Mucosa of stomach (tissue), 1 donor: ENCODE data around the gene CELF4.

Source experiments
- H3K27me3 ChIP-seq: one replicate; pipeline ENCODE4 v1.7.0; 2013; ENCODE audit warnings: mild to moderate bottlenecking, low read length; ENCODE audit not compliant: control insufficient read depth, insufficient read depth
- H3K36me3 ChIP-seq: one replicate; pipeline ENCODE4 v1.7.0; 2013; ENCODE audit warnings: low read length; ENCODE audit not compliant: control insufficient read depth, insufficient read depth
- H3K4me1 ChIP-seq: one replicate; pipeline ENCODE4 v1.7.0; 2013; ENCODE audit warnings: mild to moderate bottlenecking, low read length; ENCODE audit not compliant: control insufficient read depth, insufficient read depth
- H3K4me3 ChIP-seq: one replicate; pipeline ENCODE4 v1.7.0; 2013; ENCODE audit warnings: low read length
- H3K9ac ChIP-seq: one replicate; pipeline ENCODE4 v1.7.0; 2013; ENCODE audit warnings: mild to moderate bottlenecking, low read length, moderate library complexity
- H3K9me3 ChIP-seq: one replicate; pipeline ENCODE4 v1.7.0; 2013; ENCODE audit warnings: mild to moderate bottlenecking, low read length, moderate library complexity; ENCODE audit not compliant: control insufficient read depth
- donor health status: Pancreatic carcinoma.

The CELF4 gene

GRCh38 chr18:37230768-37231167, 334.8 kb downstream of the CELF4 start:
- no peaks in the 10 kb centered on the region for H3K27me3 ChIP-seq
- H3K4me1 ChIP-seq: no peaks in the 10 kb centered on the region
- H3K9me3 ChIP-seq: no peaks in the 10 kb centered on the region
- H3K36me3 ChIP-seq: no peaks in the 10 kb centered on the region
- no peak overlapping the region for H3K9ac ChIP-seq
- no peak overlapping the region for H3K4me3 ChIP-seq

GRCh38 chr18:37225279-37225678, 340.3 kb downstream of the CELF4 start:
- H3K36me3 ChIP-seq: no peaks in the 10 kb centered on the region
- no peaks in the 10 kb centered on the region for H3K9me3 ChIP-seq
- H3K4me3 ChIP-seq: no peak overlapping the region

GRCh38 chr18:37222999-37223378, 342.6 kb downstream of the CELF4 start:
- Histone ChIP-seq H3K27me3 (no peaks in the 10 kb centered on the region), H3K4me3 (no peak overlapping the region)

More at GRCh38 chr18:37225279-37225678, 340.3 kb downstream of the CELF4 start:
- Histone ChIP-seq H3K27me3 (no peaks in the 10 kb centered on the region), H3K9ac (no peak overlapping the region), H3K4me1 (no peaks in the 10 kb centered on the region)

GRCh38 chr18:37222354-37222998, 343.1 kb downstream of the CELF4 start:
- Histone ChIP-seq H3K4me3 (no peak overlapping the region), H3K9me3 (no peaks in the 10 kb centered on the region), H3K4me1 (no peaks in the 10 kb centered on the region), H3K9ac (no peak overlapping the region), H3K36me3 (no peaks in the 10 kb centered on the region), H3K27me3 (no peaks in the 10 kb centered on the region)

More at GRCh38 chr18:37222999-37223378, 342.6 kb downstream of the CELF4 start:
- no peaks in the 10 kb centered on the region for H3K9me3 ChIP-seq
- no peak overlapping the region for H3K9ac ChIP-seq
- no peaks in the 10 kb centered on the region for H3K36me3 ChIP-seq
- H3K4me1 ChIP-seq: no peaks in the 10 kb centered on the region

GRCh38 chr18:37219257-37219656, 346.3 kb downstream of the CELF4 start:
- H3K4me1 ChIP-seq: no peaks in the 10 kb centered on the region
- no peaks in the 10 kb centered on the region for H3K9me3 ChIP-seq
- no peaks in the 10 kb centered on the region for H3K27me3 ChIP-seq
- no peak overlapping the region for H3K4me3 ChIP-seq
- H3K36me3 ChIP-seq: no peaks in the 10 kb centered on the region
- no peak overlapping the region for H3K9ac ChIP-seq

- Histone ChIP-seq H3K9ac (no peak overlapping the region), H3K4me3 (no peak overlapping the region), H3K36me3 (no peaks in the 10 kb centered on the region), H3K4me1 (no peaks in the 10 kb centered on the region), H3K27me3 (no peaks in the 10 kb centered on the region), H3K9me3 (no peaks in the 10 kb centered on the region)
Observed at GRCh38 chr18:37218022-37218590, 347.5 kb downstream of the CELF4 start.

GRCh38 chr18:37210781-37211180, 354.8 kb downstream of the CELF4 start:
- Histone ChIP-seq H3K4me3 (no peak overlapping the region), H3K36me3 (no peaks in the 10 kb centered on the region), H3K4me1 (no peaks in the 10 kb centered on the region)

GRCh38 chr18:37207343-37207742, 358.3 kb downstream of the CELF4 start:
- Histone ChIP-seq H3K9ac (no peak overlapping the region), H3K4me3 (no peak overlapping the region), H3K4me1 (no peaks in the 10 kb centered on the region), H3K9me3 (peaks cover 6% of the 10 kb centered on the region), H3K36me3 (no peaks in the 10 kb centered on the region), H3K27me3 (no peaks in the 10 kb centered on the region)

More at GRCh38 chr18:37210781-37211180, 354.8 kb downstream of the CELF4 start:
- Histone ChIP-seq H3K9me3 (no peaks in the 10 kb centered on the region), H3K9ac (no peak overlapping the region), H3K27me3 (no peaks in the 10 kb centered on the region)

GRCh38 chr18:37199741-37200140, 365.9 kb downstream of the CELF4 start:
- Histone ChIP-seq H3K4me1 (no peaks in the 10 kb centered on the region), H3K4me3 (no peak overlapping the region), H3K9me3 (peaks cover 6% of the 10 kb centered on the region), H3K36me3 (no peaks in the 10 kb centered on the region), H3K27me3 (no peaks in the 10 kb centered on the region), H3K9ac (no peak overlapping the region)
